HepG2 (cell line): ENCODE results near the gene ZNF276. TPM values are rescaled to one million over a fixed set of nuclear protein-coding genes. Genes with fewer than 3 reads are reported as not detected.

ENCODE experiments used
- ETV6 ChIP-seq: sonication (generic); formaldehyde crosslinking; conservative IDR thresholded peaks from 2 replicates; pipeline ENCODE4 v1.4.0; 2020; ENCODE audit warnings: missing genetic modification reagents
- FOSL2 ChIP-seq: sonication (generic); formaldehyde crosslinking; IDR thresholded peaks from 2 replicates; pipeline ENCODE4 v1.4.0; 2020; ENCODE audit warnings: missing genetic modification reagents
- FOXC1 ChIP-seq: sonication (generic); formaldehyde crosslinking; IDR thresholded peaks from 2 replicates; pipeline ENCODE4 v1.8.0; 2022; ENCODE audit warnings: mild to moderate bottlenecking, missing genetic modification reagents, borderline replicate concordance
- HNF1B ChIP-seq: sonication (generic); formaldehyde crosslinking; IDR thresholded peaks from 2 replicates; pipeline ENCODE4 v1.5.1; 2020; ENCODE audit warnings: mild to moderate bottlenecking, moderate library complexity, missing genetic modification reagents
- HNF4G ChIP-seq, 2 experiments: sonication (generic) in 1 of 2; formaldehyde crosslinking in 1 of 2; IDR thresholded peaks; 2 replicates each; pipeline versions ENCODE4 v1.4.0 to v1.6.1; 2011 to 2020; ENCODE audit warnings: borderline replicate concordance in 2 of 2, low read depth in 2 of 2, mild to moderate bottlenecking in 2 of 2, low read length in 1 of 2, missing genetic modification reagents in 1 of 2, moderate library complexity in 1 of 2
- HOXD1 ChIP-seq: sonication (generic); formaldehyde crosslinking; IDR thresholded peaks from 2 replicates; pipeline ENCODE4 v1.5.0; 2020; ENCODE audit warnings: missing genetic modification reagents
- KDM6A ChIP-seq: IDR thresholded peaks from 2 replicates; pipeline ENCODE4 v1.6.1; 2016; ENCODE audit warnings: low read depth
- KLF12 ChIP-seq: sonication (generic); formaldehyde crosslinking; IDR thresholded peaks from 2 replicates; pipeline ENCODE4 v1.4.0; 2020; ENCODE audit warnings: missing genetic modification reagents, borderline replicate concordance
- LCORL ChIP-seq, 2 experiments: fragments of 450-650 bp in 1 of 2; sonication (generic) in 1 of 2; formaldehyde crosslinking in 1 of 2; IDR thresholded peaks; 2 replicates each; pipeline versions ENCODE4 v1.5.0 to v1.6.1; 2017 to 2020; ENCODE audit warnings: antibody characterized with exemption in 1 of 2, missing genetic modification reagents in 1 of 2
- RXRB ChIP-seq: IDR thresholded peaks from 2 replicates; pipeline ENCODE4 v1.6.1; 2016; ENCODE audit warnings: borderline replicate concordance, missing genetic modification reagents, missing compliant biosample characterization
- SIN3A ChIP-seq: IDR thresholded peaks from 2 replicates; pipeline ENCODE4 v1.6.1; 2011; ENCODE audit warnings: low read depth, mild to moderate bottlenecking, control low read depth, low read length, borderline replicate concordance
- SP4 ChIP-seq: sonication (generic); formaldehyde crosslinking; IDR thresholded peaks from 2 replicates; pipeline ENCODE4 v1.8.1; 2023; ENCODE audit warnings: mild to moderate bottlenecking, missing genetic modification reagents
- ZNF143 ChIP-seq: sonication (generic); formaldehyde crosslinking; IDR thresholded peaks from 2 replicates; pipeline ENCODE4 v1.4.0; 2020; ENCODE audit warnings: missing genetic modification reagents
- ZNF276 ChIP-seq: sonication (generic); formaldehyde crosslinking; IDR thresholded peaks from 2 replicates; pipeline ENCODE4 v1.4.0; 2020; ENCODE audit warnings: mild to moderate bottlenecking, low read depth, missing genetic modification reagents
- ZNF33A ChIP-seq: sonication (generic); formaldehyde crosslinking; IDR thresholded peaks from 2 replicates; pipeline ENCODE4 v1.5.1; 2020; ENCODE audit warnings: missing genetic modification reagents, mild to moderate bottlenecking, moderate library complexity, borderline replicate concordance
- ZNF431 ChIP-seq: sonication (generic); formaldehyde crosslinking; IDR thresholded peaks from 2 replicates; pipeline ENCODE4 v1.9.0; 2022; ENCODE audit warnings: missing genetic modification reagents, low read depth, mild to moderate bottlenecking, borderline replicate concordance
- polyA plus RNA-seq, 8 experiments: library from polyadenylated mRNA; depleted of rRNA in 3 of 8; stranded (reverse) in 7 of 8; unstranded in 1 of 8; fragments of >200 nt; fragmentation: Illumina TruSeq in 4 of 8; extraction: Trizol in 4 of 8; gene quantifications; 2 replicates each; pipeline versions ENCODE4 v1.2.1 to v1.2.3, GENCODE V29; 2011 to 2016; ENCODE audit warnings: low read depth in 4 of 8, missing spikeins in 1 of 8, mixed read lengths in 1 of 8; ENCODE audit not compliant: insufficient read depth in 1 of 8
- total RNA-seq, 5 experiments: library from RNA; depleted of rRNA; stranded (reverse); fragments of >200 nt; fragmentation: Illumina TruSeq; extraction: Trizol; gene quantifications; 2 replicates each; pipeline ENCODE4 v1.2.3, GENCODE V29; 2016; ENCODE audit warnings: low read depth in 1 of 5
- TF ChIP-seq, protein P1 (sequence below): sonication (generic); formaldehyde crosslinking; IDR thresholded peaks from 2 replicates; pipeline ENCODE4 v1.4.0; 2020; ENCODE audit warnings: mild to moderate bottlenecking, missing genetic modification reagents
- TF ChIP-seq, protein P2 (sequence below): IDR thresholded peaks from 2 replicates; pipeline ENCODE4 v1.6.1; 2016; ENCODE audit warnings: mild to moderate bottlenecking, missing biosample characterization, missing genetic modification reagents
- TF ChIP-seq, protein P3 (sequence below): sonication (generic); formaldehyde crosslinking; IDR thresholded peaks from 2 replicates; pipeline ENCODE4 v1.4.0; 2020; ENCODE audit warnings: missing genetic modification reagents
- TF ChIP-seq, protein P4 (sequence below): sonication (generic); formaldehyde crosslinking; IDR thresholded peaks from 2 replicates; pipeline ENCODE4 v1.5.0; 2020; ENCODE audit warnings: mild to moderate bottlenecking, missing genetic modification reagents, moderate library complexity

Gene ZNF276
- total and polyA plus RNA-seq, 2 of the 13 experiments (the other 11 are each of a cell fraction or from before 2014, with no cell fraction given), result 17.7 to 18.0 TPM

DNA sequence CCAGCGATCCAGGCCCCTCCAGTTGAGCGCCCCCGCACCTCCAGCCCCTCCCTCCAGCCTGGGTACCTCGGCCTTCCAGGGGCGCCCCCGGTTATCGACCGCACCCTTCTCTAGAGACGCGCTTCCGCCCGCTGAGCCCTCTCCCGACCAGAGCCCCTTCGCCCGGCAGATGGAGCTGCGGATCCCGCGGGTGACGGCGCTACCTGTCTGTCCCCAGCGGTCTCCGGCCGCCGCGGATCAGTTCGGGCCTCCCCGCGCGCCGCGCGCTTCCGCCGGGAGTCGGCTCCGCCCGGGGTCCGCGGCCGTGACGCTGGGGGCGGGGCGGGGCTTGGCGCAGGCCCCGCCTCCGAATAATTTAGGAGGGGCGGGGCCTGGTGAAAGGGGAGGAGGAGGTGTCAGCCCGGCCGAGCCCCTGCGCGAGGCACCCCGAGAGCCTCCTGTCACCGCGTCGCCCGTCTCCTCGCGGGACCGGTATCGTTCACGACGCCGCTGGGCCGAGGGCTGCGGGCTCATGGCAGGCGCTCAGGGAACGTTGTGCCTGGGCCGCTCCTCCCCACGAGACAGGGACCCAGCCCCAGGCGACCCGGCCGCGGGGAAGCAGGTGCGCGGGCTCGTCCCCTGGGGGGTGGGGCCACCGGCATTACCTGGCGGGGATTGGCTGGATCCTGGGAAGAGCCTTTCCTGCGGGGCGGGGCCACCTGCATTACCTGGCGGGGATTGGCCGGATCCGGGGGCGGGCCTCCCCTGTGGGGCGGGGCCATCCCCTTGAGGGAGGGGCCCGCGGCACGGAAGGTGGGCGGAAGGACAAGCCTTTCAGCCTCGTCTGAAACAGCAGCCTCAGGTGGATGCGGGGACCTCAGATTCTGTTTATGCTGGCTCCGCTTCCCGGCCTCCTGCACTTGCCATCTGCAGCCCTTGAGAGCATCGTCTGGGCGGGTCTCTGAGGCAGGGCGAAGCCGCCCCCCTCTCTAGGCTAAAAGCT lies 19.6 kb upstream of the ZNF276 start, which contains the start of gene SPATA2L (continued):
- TF ChIP-seq, protein P1, sequence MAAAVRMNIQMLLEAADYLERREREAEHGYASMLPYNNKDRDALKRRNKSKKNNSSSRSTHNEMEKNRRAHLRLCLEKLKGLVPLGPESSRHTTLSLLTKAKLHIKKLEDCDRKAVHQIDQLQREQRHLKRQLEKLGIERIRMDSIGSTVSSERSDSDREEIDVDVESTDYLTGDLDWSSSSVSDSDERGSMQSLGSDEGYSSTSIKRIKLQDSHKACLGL (CRISPR knock-in tag), result peak; percentile 86; the same call in 1 of the 2 replicates
- TF ChIP-seq LCORL (IDR thresholded peaks at IDR 0.05) (no peak), LCORL (CRISPR knock-in tag; IDR thresholded peaks at IDR 0.05) (peak; percentile 84), HOXD1 (CRISPR knock-in tag) (peak; percentile 20), ZNF431 (CRISPR knock-in tag) (peak; percentile 41; the same call in 1 of the 2 replicates), ZNF276 (CRISPR knock-in tag) (peak; percentile 73; the same call in 1 of the 2 replicates), RXRB (peak; percentile 3; the same call in 1 of the 2 replicates), HNF4G (IDR thresholded peaks at IDR 0.05; ENCODE audit: borderline replicate concordance, low read depth, low read length) (no peak), HNF4G (CRISPR knock-in tag; IDR thresholded peaks at IDR 0.05; ENCODE audit: borderline replicate concordance, low read depth) (no peak), FOSL2 (CRISPR knock-in tag) (peak; percentile 6; the same call in 1 of the 2 replicates), SP4 (CRISPR knock-in tag) (peak; percentile 95), ETV6 (CRISPR knock-in tag) (peak; percentile 22; the same call in 1 of the 2 replicates), KLF12 (peak; percentile 52; the same call in 1 of the 2 replicates), KDM6A (CRISPR knock-in tag) (no peak), HNF1B (CRISPR knock-in tag) (peak; percentile 74), SIN3A (peak; percentile 94; the same call in 1 of the 2 replicates), ZNF143 (CRISPR knock-in tag) (peak; percentile 37; the same call in 1 of the 2 replicates), FOXC1 (peak; percentile 83; the same call in 1 of the 2 replicates), ZNF33A (CRISPR knock-in tag) (0 out of 2 replicates have a peak, but pooled peaks have one; percentile 33)
- TF ChIP-seq, protein P2, sequence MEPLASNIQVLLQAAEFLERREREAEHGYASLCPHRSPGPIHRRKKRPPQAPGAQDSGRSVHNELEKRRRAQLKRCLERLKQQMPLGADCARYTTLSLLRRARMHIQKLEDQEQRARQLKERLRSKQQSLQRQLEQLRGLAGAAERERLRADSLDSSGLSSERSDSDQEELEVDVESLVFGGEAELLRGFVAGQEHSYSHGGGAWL (CRISPR knock-in tag), result peak; percentile 80; the same call in 1 of the 2 replicates
- TF ChIP-seq, protein P3, sequence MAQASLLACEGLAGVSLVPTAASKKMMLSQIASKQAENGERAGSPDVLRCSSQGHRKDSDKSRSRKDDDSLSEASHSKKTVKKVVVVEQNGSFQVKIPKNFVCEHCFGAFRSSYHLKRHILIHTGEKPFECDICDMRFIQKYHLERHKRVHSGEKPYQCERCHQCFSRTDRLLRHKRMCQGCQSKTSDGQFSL (CRISPR knock-in tag), result peak; percentile 50; the same call in 1 of the 2 replicates
- TF ChIP-seq, protein P4, sequence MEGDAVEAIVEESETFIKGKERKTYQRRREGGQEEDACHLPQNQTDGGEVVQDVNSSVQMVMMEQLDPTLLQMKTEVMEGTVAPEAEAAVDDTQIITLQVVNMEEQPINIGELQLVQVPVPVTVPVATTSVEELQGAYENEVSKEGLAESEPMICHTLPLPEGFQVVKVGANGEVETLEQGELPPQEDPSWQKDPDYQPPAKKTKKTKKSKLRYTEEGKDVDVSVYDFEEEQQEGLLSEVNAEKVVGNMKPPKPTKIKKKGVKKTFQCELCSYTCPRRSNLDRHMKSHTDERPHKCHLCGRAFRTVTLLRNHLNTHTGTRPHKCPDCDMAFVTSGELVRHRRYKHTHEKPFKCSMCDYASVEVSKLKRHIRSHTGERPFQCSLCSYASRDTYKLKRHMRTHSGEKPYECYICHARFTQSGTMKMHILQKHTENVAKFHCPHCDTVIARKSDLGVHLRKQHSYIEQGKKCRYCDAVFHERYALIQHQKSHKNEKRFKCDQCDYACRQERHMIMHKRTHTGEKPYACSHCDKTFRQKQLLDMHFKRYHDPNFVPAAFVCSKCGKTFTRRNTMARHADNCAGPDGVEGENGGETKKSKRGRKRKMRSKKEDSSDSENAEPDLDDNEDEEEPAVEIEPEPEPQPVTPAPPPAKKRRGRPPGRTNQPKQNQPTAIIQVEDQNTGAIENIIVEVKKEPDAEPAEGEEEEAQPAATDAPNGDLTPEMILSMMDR (CRISPR knock-in tag), result peak; percentile 65
